ENCODE results near the gene ZNG1C.
"Not testable (repeated sequence)": the region's sequence is repeated elsewhere in the genome, so short reads cannot be mapped to it uniquely, and the experiment has no call there.

DNA sequence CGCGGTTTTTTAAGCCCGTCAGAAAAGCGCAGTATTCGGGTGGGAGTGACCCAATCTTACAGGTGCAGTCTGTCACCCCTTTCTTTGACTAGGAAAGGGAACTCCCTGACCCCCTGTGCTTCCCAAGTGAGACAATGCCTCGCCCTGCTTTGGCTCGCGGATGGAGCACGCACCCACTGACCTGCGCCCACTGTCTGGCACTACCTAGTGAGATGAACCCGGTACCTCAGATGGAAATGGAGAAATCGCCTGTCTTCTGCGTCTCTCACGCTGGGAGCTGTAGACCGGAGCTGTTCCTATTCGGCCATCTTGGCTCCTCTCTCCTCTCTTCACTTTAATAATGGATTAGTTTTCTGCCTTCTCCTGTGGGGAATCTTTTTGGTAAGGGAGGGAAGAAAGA, 39.3 kb downstream of the ZNG1C start:
- TF ChIP-seq, protein P1, sequence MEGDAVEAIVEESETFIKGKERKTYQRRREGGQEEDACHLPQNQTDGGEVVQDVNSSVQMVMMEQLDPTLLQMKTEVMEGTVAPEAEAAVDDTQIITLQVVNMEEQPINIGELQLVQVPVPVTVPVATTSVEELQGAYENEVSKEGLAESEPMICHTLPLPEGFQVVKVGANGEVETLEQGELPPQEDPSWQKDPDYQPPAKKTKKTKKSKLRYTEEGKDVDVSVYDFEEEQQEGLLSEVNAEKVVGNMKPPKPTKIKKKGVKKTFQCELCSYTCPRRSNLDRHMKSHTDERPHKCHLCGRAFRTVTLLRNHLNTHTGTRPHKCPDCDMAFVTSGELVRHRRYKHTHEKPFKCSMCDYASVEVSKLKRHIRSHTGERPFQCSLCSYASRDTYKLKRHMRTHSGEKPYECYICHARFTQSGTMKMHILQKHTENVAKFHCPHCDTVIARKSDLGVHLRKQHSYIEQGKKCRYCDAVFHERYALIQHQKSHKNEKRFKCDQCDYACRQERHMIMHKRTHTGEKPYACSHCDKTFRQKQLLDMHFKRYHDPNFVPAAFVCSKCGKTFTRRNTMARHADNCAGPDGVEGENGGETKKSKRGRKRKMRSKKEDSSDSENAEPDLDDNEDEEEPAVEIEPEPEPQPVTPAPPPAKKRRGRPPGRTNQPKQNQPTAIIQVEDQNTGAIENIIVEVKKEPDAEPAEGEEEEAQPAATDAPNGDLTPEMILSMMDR (IDR thresholded peaks at IDR 0.05): not testable (repeated sequence)
- not testable (repeated sequence) for TF ChIP-seq POLR2A (IDR thresholded peaks at IDR 0.05)
